Cerebellar cortex (tissue), 1 donor: Measurements from ENCODE around the gene CHMP5.
"Not testable (repeated sequence)": the region's sequence is repeated elsewhere in the genome, so short reads cannot be mapped to it uniquely, and the experiment has no call there.

Source experiments
- DNase-seq: peaks from one replicate; pipeline ENCODE4 v3.0.0-alpha.2; 2015; ENCODE audit warnings: low spot score

Gene CHMP5

DNA sequence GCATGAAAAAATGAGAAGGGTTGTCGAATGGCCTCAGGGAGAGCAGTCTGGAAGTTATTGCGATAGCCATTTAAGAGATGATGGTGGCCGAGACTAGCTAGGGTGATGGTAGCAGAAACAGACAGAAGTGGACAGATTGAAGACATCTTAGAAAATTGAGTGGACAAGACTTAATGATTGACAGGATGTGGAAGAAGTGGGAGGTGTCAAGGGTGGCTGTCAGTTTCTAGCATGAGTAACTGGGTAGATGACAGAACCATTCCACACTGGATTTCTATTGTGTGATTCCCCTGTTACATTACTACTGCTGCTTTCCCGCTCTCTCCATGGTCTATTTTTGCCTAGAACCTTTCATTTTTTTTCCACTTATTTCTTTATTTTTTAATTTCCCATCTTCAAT lies 12.6 kb downstream of the CHMP5 start:
- DNase-seq: no peak

DNA sequence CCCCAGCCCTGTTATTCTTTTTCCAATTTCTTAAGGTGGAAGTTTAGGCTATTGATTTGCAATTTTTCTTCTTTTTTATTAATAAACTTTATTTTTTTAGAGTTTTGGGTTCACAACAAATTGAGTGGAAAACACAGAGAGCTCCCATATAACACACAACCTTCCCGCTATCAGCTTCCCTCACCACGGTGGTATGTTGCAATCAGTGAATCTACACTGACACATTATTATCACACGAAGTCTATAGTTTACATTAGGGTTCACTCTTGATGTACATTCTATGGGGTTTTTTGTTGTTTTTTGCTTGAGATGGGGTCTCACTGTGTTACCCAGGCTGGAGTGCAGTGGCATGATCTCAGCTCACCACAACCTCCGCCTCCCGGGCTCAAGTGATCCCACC lies 20.7 kb downstream of the CHMP5 start:
- no peak for DNase-seq

DNA sequence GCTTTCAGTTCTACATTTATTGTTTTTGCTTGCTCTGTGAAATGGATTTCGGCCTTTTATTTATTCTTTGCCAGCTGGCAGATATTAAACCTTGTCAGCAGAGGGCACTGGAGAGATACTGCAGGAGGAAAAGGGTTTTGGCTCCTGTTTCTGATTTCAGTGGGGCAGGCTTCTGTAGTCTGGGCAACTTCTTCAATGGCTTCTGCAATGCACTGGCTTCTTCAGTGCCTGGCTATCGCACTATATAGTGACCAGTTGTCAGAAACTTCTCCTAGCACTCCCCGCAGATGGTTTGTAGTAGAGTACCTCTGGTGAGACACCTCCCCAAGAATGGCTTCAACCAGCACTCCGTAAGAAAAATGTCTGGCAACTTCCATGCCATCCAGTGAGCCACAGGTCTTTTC lies 22.2 kb downstream of the CHMP5 start:
- DNase-seq: peak; percentile 84

DNA sequence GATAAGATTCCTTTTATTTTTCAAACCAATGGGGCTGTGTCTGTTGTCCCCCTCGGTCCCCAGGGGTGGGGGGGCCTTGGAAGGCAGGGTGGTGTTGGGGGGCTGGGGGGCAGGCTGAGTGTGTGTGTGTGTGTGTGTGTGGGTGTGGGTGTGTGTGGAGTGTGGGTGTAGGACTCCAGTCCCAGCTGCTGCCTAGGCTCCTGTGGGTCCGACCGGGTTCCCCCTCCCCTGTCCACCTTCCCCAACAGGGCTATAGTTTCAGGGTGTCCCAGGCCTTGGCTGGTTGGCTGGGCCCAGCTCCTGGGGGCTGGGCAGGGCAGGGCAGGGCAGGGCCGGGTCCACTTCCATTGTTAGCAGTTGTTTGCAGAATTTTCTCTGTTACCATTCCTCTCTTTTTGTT lies 23.4 kb downstream of the CHMP5 start:
- no peak for DNase-seq

DNA sequence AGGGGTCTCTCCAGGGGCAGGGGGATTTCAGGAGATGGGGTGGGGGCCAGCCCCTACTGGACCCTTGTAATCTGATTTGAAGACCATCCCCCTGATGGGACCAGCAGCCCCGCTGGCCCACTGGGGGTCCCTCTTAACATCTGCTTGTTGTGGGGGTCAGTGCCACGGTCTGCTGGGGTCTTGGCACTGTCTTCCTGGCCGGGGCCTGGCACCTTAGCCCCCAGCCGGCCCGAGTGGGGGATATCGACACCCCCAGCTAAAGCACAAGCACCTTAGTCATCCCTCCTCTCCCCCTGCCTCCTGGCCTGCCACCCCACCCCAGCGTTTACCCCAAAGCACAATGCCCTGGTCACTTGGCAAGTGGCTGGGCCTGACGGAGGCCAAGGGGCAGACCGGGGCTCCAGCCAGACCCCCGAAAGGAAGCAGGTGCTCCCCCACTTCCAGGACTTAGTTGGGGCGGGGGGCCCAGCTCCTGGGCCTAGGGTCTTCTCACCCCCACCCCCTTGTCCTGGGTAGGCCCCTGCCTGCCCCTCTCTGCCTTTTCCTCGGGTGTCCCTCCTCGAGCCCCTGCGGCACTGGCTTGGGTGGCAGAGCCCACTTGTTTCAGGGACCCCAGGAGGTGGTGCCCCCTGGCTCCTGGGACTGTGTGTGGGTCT lies 24.1 kb downstream of the CHMP5 start:
- no peak for DNase-seq

DNA sequence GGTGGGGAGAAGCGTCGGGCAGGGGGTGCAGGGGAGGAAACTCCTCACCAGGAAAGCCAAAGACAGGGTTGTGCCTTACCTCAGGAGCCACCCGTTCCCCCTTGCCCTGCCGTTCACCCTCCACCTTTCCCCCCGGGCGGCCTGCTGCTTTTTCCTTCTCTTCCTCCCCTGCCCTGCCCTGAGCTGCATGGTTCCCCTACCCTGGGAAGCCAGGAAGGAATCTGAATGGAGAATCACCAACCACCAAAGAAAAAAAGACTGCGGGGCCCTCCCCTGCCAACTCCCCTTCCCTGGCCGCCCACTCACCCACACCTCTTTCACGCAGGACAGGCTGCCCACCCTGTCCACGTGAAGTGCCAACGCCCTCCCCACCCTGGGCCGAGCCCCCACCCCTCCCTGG lies 24.6 kb downstream of the CHMP5 start:
- no peak for DNase-seq

DNA sequence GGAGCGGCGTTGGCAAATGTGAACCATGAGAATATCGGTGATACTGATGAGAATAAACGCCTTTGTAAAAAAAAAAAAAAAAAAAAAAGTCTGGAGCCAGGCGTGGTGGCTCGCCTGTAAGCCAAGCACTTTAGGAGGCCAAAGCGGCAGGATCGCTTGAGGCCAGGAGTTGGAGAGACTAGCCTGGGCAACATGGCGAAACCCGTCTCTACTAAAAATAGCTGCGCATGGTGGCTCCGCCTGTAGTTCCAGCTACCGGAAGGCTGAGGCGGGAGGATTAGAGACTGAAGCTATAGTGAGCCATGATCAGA lies 25.0 kb downstream of the CHMP5 start:
- no peak for DNase-seq

DNA sequence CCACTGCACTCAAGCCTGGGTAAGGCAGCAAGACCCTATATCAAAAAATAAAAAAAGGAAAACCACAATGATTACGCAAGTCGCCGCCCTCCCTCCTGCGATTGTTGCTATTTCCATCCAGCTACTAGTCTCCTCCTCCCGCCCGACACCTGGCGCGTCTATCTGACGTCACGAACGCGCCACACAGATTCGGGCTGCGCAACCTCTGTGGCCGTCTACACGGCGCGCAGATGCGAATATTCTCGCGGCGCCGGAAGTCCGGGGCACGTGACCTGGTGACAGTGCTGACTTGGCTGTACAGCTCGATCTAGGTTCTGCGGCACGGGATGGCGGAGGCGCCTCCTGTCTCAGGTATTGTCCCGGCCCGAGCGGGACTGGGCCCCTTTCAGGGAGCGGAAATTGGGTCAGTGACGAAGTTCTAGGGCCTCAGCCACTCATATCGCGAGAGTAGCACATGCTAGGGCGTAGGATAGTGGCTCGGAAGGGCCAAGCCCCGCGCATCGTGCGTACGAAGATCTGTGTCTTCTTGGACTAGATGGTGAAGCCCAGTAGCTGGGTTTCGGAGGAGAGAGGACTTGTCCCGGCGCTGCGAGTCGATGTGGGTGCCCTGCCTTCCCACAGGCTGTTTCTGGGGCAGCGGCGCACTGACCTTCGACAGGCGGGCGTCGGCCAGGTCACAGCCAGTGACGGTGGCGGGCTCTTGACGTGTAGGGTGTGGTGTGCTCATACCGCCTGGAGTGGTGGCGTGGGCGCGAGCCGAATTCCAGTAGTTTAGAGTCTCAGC lies 25.6 kb downstream of the CHMP5 start, which contains the start of gene NFX1:
Gene NFX1, plus strand, starts transcription at position 270 of the 784 bp plus-strand sequence. Its CDS starts 57 bp downstream, at position 327.
- DNase-seq: peak; percentile 97

- DNase-seq: no peak
Observed at GRCh38 chr9:33291031-33291397, 26.2 kb downstream of the CHMP5 start.

DNA sequence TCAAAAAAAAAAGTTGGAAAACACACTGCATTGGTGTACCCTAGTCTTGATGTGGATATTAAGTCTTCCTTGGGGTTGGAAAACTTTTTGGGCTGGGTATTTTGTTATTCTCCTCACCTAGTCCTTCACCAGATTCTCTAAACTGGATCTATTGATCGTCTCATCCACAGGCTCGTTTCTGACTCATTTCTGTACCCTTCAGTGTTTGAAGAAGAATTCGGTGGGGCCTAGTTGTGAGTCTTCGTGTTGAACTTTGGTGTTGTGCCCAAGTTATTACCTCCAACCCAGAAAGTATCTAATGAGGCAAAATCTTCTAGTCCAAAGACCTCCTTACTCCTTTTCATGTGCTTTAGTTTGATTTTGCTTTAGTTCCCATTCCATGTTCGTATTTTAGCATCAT lies 27.1 kb downstream of the CHMP5 start:
- DNase-seq: no peak

- no peak for DNase-seq
Observed at GRCh38 chr9:33293782-33294181, 28.9 kb downstream of the CHMP5 start.

DNA sequence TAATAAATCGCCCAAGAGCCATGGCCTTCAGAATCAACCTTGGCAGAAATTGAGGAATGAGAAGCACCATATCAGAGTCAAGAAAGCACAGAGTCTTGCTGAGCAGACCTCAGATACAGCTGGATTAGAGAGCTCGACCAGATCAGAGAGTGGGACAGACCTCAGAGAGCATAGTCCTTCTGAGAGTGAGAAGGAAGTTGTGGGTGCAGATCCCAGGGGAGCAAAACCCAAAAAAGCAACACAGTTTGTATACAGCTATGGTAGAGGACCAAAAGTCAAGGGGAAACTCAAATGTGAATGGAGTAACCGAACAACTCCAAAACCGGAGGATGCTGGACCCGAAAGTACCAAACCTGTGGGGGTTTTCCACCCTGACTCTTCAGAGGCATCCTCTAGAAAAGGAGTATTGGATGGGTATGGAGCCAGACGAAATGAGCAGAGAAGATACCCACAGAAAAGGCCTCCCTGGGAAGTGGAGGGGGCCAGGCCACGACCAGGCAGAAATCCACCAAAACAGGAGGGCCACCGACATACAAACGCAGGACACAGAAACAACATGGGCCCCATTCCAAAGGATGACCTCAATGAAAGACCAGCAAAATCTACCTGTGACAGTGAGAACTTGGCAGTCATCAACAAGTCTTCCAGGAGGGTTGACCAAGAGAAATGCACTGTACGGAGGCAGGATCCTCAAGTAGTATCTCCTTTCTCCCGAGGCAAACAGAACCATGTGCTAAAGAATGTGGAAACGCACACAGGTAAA lies 30.0 kb downstream of the CHMP5 start:
- DNase-seq: peak; percentile 28

GRCh38 chr9:33295571-33295970 lies 30.7 kb downstream of the CHMP5 start:
- DNase-seq: no peak

DNA sequence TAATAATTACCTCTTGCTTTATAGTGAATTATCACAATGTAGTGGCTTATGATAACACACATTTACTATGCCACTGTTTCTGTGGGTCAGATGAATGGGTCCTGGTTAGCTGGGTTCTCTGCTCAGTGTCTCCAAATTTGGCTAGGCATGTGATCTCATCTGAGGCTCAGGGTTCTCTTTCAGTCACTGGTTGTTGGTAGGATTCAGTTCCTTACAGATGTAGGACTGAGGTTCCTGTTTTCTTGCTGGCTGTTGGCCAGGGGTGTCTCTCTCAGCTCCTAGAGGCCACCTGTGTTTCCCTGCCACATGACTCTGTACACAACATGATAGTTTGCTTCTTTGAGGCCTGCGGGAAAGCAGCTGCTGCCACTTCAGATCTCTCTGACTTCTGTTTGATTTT lies 32.6 kb downstream of the CHMP5 start:
- no peak for DNase-seq

DNA sequence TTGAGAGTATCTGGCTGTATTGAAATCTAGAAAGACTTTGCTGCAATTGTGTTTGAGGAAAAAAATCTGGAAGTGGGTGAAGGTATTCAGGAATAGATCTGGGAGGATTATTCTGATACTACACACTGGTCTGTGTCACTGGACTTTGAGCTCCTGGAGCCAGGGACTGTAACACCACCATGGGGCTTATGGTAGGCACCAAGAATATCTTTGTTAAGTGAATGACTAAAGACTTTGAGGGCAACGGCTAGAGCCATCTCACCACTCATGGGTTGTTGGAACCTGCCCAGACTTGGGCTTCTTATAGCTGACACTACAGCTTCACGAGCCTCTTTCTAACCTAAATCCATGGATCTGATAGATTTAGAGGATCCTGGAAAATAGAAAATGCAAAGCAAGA lies 35.7 kb downstream of the CHMP5 start:
- no peak for DNase-seq

DNA sequence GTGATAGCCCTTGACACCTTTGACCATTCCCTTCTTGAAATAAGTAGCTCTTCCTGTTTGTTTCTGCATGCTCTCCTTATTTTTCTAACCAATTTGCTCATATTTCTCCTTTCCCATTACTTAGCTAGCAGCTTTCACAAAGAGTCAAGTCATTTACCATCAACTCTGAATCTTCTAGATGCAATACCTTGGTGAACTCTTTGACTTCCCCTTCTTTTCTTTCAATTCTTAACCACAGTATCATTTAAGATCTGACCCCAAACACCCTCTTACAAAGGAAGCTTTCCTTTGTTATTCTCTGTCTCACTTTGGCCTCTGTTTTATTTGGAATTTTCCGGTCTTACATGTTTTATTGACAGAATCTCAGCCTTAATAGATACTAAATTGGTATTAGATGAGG lies 39.5 kb downstream of the CHMP5 start:
- DNase-seq: no peak

- no peak for DNase-seq
Observed at GRCh38 chr9:33306037-33306436, 41.2 kb downstream of the CHMP5 start.

GRCh38 chr9:33307067-33307466 lies 42.2 kb downstream of the CHMP5 start:
- DNase-seq: no peak

DNA sequence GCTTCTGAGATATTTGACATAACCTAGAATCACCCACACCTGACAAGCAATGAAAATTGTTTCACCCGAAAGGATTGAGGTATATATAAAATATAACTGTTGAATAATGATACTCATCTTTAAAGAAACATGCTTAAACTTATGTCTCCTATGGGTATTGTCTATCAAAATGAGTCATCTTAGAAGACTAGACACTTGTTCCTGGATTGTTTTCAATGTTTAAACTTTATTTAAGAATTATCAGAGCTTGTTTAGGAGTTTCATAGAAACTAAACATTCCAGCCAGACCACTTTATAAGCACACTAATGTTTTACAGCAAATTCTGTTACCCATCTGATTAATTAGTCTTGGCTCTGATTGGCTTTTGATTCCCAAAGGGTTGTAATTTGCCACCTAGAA lies 45.1 kb downstream of the CHMP5 start:
- no peak for DNase-seq

GRCh38 chr9:33310748-33311147 lies 45.9 kb downstream of the CHMP5 start:
- no peak for DNase-seq

- no peak for DNase-seq
Observed at GRCh38 chr9:33311953-33312352, 47.1 kb downstream of the CHMP5 start.

DNA sequence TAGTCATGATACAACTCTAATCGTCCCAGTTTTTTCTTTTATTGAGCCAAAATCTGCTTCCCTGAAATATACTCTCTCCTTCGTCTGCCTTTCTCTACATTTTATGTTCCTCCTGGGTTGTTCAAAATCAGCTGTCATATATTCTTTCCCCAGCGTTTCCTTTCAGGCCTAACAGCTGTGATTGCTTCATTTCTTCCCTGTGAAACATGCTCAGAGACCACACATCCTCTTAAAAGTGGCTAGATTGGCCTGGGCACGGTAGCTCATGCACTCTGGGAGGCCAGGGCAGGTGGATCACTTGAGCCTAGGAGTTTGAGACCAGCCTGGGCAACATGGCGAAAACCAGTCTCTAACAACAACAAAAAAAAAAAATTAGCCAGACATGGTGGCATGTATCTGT lies 50.5 kb downstream of the CHMP5 start:
- no peak for DNase-seq

DNA sequence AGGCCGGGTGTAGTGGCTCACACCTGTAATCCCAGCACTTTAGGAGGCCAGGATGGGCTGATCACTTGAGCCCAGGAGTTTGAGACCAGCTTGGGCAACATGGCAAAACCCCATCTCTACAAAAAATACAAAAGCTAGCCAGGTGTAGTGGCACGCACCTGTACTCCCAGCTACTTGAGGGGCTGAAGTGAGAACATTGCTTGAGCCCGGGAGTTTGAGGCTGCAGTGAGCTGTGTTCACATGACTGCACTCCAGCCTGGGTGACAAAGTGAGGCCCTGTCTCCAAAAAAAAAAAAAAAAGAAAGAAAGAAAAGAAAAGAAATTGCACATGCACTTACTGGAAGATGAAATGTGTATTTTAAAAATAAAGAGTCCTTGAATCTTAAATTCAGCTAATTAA lies 52.3 kb downstream of the CHMP5 start:
- not testable (repeated sequence) for DNase-seq
